ENCODE measurements around the gene CGA. TPM values are rescaled to one million over a fixed set of nuclear protein-coding genes. Genes with fewer than 3 reads are reported as not detected.

Gene CGA
- total RNA-seq, 2 donors from 2014 or later = not detected

DNA sequence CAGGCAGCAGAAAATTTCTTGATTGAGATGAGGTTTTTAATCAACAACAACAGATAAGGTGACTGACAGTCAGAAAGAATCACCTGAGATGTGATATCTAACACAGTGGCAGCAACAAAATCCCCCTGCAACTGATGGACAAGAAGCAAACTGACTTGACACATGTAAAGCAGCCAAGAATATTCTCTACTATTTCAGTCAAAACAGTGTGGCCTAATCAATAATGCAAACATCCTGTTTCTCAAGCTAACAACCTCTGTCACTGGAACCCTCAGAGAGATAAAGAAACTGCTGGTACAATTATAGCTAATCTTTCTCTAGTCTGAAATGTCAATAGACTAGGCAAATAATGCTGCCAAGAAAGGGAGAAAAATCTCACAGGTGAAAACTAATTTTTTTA, 4.6 kb upstream of the CGA start:
- Mint-ChIP-seq H3K9me3 (no peaks in the 10 kb centered on the region), H3K36me3 (no peaks in the 10 kb centered on the region), H3K27ac (no peak overlapping the region)
- ATAC-seq = no peak
- no peak for DNase-seq (ENCODE audit: low spot score in 2 of 2)

DNA sequence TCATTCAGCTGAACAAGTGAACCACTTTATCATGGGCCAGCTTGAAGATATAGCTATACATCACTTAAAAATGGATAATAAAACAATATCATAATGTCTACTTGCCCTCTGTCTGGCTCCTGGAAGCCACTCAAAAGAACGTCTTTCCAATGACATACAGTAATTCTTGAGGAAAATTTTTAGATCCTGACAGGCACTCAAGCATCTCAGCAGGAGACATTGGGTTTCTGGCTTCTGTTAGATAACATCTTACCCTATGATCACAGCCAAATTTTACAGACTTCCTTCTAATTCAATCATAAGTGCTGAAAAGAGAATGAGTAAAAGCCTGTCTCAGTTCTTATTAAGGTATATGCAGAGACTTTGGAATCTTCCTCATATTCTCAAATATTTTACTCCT, 330 bp downstream of the CGA start:
- H3K27ac Mint-ChIP-seq = no peak overlapping the region
- H3K9me3 Mint-ChIP-seq = no peaks in the 10 kb centered on the region
- no peak for ATAC-seq
- no peaks in the 10 kb centered on the region for H3K36me3 Mint-ChIP-seq
- no peak for DNase-seq (ENCODE audit: low spot score in 2 of 2)

DNA sequence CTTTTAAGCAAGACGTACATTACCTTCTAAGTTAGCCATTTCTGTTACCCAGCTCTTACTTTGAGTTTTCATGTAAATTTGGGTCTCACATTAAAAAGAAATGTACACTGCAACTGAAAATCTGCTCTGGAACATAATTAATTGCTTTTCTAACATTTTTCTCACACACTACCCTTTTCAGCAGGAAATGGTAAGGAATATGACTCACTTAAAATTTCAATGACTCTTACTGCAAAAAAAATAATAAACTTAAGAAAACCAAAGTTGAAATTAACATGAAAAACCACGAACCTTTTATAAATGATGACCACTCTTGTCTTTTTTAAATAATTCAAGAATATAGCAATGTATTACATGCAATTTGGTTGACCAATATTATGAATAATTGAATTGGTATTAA, 1.3 kb downstream of the CGA start:
- Mint-ChIP-seq H3K9me3 (no peaks in the 10 kb centered on the region), H3K27ac (no peak overlapping the region), H3K36me3 (no peaks in the 10 kb centered on the region)
- no peak for DNase-seq (ENCODE audit: low spot score in 2 of 2)
- ATAC-seq = no peak

DNA sequence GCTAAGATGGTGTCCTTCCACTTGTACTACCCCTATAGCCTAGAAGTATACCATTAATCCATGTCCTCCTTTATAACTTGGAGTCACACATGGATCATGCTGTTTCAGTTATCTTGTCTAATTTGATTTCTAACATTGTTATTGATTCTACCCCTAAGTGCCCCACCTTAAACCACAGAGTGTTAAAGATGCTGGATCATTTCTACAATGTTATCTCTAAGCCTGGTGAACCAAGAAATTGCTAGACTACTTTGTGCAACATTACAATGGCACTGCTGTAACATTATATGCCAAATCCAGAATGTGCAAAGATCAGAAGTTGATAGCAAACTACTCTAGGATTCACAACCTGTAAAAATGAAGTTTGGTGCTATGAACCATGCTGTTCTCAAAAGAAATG, 1.7 kb downstream of the CGA start:
- H3K27ac Mint-ChIP-seq = no peak overlapping the region
- no peak for DNase-seq (ENCODE audit: low spot score in 2 of 2)
- ATAC-seq = no peak

DNA sequence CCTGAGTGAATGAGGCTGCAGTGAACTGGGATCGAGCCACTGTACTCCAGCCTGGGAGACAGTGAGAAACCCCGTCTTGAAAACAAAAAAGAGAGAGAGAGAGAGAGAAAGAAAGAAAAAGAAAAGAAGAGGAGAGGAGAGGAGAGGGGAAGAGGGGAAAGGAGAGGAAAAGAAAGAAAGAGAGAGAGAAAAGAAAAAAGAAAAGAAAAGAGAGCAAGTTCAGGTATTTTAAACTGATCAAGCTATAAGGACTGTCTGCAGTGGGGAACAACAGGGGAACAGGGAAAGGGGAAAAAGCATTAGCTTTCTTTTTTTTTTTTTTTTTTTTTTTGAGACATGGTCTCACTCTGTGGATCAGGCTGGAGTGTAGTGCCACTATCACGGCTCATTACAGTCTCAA, 2.5 kb downstream of the CGA start:
- Mint-ChIP-seq H3K9me3 (no peaks in the 10 kb centered on the region), H3K36me3 (no peaks in the 10 kb centered on the region), H3K27ac (no peak overlapping the region)
- no peak for DNase-seq (ENCODE audit: low spot score in 2 of 2)
- ATAC-seq = no peak

More for the DNA sequence above, 1.7 kb downstream of the CGA start:
- H3K9me3 Mint-ChIP-seq = no peaks in the 10 kb centered on the region
- no peaks in the 10 kb centered on the region for H3K36me3 Mint-ChIP-seq

DNA sequence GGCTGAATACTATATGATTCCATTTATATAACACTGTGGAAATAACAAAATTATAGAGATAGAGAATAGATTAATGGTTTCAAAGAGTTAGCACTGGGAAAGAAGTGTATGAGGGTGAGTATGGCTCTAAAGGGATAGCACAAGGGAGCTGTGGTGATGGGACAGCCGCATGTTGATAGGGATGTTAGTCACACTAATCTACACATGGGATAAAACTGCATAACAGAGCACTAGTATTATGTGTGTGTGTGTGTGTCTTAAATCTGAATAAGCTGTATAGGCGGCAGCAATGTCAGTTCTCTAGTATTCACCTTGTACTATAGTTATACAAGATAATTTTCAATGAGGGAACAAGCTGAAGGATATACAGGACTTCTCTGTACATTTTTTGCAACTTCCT, 5.8 kb downstream of the CGA start:
- H3K27ac Mint-ChIP-seq = no peak overlapping the region
- no peaks in the 10 kb centered on the region for H3K9me3 Mint-ChIP-seq

DNA sequence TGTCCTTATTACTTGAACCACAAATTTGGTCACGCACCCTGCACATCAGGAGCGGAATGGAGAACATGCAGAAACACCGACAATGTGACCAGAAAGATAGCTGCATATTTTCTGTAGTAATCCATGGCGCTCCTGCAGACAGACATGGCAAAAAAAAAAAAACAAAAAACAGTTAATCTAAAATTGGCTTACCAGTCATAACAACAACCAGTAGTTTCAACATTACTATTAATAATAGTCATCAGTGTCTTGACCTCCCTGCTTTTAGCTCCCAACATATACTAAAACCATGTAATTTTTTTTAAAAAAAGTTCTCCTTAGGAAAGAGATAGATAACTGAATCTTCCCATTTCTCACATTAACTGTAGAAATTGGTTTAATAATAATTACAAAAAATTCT, 6.8 kb downstream of the CGA start:
- Mint-ChIP-seq H3K36me3 (no peaks in the 10 kb centered on the region), H3K9me3 (no peaks in the 10 kb centered on the region), H3K27ac (no peak overlapping the region)
- DNase-seq (ENCODE audit: low spot score in 2 of 2) (no peak), ATAC-seq (no peak)

More for the DNA sequence above, 5.8 kb downstream of the CGA start:
- ATAC-seq (no peak), DNase-seq (ENCODE audit: low spot score in 2 of 2) (no peak)
- no peaks in the 10 kb centered on the region for H3K36me3 Mint-ChIP-seq

DNA sequence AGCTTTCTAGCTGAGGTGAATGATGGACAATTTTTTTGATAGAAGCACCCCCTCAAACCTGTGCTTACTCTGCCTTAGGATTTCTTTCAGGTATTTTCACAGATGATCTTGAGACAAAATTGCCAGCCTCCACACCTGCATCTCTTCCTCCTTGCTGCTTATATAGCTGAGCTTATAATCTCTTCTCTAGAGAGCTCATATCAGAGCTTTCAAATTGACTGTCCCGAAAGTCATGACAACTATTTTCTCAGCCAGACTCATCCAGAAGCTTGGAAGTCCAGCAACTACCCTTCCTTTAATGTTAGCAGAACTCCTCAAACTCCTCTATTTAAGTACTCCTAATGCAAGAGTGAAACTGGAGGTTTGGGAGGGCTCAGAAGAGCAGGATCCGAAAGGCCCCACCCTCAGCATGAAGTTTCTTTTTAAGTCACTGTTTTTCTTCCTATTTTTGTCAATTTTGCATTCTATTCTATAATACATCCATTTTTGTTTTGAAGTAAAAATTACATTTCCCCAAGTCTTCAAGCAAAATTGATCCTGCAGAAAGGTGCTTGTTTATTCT, 12.7 kb downstream of the CGA start:
- Mint-ChIP-seq H3K36me3 (no peaks in the 10 kb centered on the region), H3K9me3 (no peaks in the 10 kb centered on the region), H3K27ac (no peak overlapping the region)
- ATAC-seq = no peak
- no peak for DNase-seq (ENCODE audit: low spot score in 2 of 2)

DNA sequence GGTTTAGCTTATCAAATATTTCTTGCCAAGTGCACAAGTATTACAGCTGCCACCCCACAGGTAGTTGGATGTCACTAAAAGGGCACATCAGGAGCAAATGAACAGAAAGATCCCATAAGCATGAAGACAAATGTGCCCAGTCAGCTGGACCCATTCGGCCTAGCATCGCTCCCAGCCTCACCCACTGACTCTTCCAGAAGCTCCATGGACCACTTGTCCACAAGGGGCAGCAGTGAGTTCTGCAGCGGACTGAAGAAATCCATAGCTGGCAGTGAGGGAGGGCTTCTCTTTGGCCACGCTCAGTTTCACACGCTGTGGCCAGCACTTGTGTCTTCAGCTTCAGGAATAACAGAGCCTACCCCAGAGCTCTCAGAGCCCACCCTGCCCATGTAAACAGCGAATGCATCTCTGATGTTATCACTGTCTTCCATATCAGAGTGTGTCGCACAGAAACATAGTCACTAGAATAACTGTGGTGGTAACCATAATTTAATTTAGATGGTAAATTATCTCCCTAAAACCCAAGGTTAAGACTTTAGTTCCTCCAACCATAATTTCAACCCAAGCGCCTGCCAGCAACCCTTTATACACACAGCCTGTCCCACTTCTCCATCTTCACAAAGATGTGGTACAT, 15.8 kb downstream of the CGA start:
- ATAC-seq = peak; percentile 73 to 79
- no peak overlapping the region for H3K27ac Mint-ChIP-seq

DNA sequence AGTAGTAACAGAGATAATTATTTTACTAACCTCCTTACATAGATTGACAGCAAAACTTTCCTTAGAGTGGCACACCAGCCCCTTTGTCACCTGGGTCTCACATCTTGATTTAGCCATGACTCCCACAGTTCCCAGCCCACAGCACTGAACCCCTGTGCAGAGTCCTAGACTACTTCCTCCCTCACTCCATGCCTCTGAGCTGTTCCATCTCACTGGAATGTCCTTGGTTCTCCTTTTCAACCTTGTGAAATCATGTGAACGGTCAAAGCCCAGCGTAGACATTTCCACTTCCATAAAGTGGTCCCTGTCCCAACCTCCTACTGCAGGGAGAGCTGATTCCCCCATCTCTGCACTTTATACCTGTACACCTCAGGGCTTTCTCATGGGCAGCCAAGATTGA, 19.7 kb downstream of the CGA start:
- Mint-ChIP-seq H3K36me3 (no peaks in the 10 kb centered on the region), H3K9me3 (no peaks in the 10 kb centered on the region), H3K27ac (no peak overlapping the region)
- ATAC-seq (no peak), DNase-seq (ENCODE audit: low spot score in 2 of 2) (no peak)

More for the DNA sequence above, 15.8 kb downstream of the CGA start:
- DNase-seq (ENCODE audit: low spot score in 2 of 2) = peak in 1 of 2 donors; percentile 74
- no peaks in the 10 kb centered on the region for H3K36me3 Mint-ChIP-seq
- H3K9me3 Mint-ChIP-seq = no peaks in the 10 kb centered on the region

DNA sequence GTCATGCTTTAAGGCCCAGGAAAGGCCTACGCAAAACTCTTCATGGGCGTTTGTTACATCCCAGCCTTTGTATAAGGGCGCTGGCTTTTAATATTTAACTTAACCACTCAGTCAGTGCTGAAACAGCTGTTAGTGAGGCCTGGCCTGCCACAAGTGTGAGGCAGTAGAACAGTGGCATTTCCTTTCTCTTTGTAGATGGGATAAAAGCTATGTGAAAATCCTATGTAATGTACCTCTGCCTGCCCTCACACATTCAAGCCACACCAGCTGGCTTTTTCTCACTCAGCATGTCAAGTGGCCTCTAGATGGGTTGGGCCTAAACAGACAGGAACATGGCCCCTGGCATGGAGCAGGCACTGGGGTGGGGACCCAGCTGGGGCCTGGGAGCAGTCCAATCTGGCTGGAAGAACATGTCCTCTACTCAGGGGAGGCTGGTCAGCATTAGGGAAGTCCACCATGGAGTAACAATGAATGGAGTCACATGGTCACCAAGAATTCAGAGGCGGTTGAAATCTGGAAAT, 20.7 kb downstream of the CGA start:
- Mint-ChIP-seq H3K27ac (no peak overlapping the region), H3K36me3 (no peaks in the 10 kb centered on the region), H3K9me3 (no peaks in the 10 kb centered on the region)
- DNase-seq (ENCODE audit: low spot score in 2 of 2) (no peak), ATAC-seq (no peak)

DNA sequence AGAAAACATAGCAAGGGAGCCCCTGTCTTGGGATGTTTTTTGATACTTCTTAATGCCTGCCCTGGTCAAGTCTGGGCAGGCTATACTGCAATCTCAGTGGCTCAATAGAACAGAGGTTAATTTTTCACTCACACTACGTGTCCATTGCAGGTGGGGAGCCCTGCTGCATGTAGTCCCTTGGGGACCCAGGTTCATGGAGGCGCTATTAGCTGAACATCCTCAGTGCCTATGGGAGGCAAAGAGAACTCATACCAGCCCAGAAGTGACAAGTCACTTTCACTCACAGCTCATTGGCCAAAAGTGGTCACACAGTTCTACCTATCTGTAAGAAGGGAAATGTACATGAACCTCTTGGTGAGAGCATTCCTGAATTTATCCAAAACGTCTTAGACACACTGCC, 23.2 kb downstream of the CGA start:
- Mint-ChIP-seq H3K36me3 (no peaks in the 10 kb centered on the region), H3K9me3 (no peaks in the 10 kb centered on the region), H3K27ac (no peak overlapping the region)
- no peak for ATAC-seq
- DNase-seq (ENCODE audit: low spot score in 2 of 2) = no peak

DNA sequence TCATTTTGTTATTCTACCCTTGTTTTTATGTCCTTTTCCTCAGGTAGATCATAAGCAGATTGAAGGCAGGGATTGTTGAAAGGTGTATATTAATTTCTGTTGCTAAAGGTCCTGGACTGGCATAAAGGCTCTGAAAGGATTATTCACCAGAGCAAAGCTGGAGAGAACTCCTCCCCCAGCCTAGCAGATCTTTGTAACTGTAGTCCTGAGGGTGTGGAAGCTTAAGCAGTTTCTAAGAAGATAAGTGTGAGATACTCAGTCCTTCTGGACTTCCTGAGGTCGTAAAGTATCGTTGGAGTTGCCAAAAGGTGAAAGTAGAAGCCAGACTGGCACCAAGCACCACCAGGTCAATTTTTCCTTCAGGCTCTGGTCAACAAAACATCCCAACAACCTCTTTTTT, 24.2 kb downstream of the CGA start:
- H3K27ac Mint-ChIP-seq = no peak overlapping the region
- ATAC-seq = no peak
- H3K36me3 Mint-ChIP-seq = no peaks in the 10 kb centered on the region
- no peak for DNase-seq (ENCODE audit: low spot score in 2 of 2)
- no peaks in the 10 kb centered on the region for H3K9me3 Mint-ChIP-seq

DNA sequence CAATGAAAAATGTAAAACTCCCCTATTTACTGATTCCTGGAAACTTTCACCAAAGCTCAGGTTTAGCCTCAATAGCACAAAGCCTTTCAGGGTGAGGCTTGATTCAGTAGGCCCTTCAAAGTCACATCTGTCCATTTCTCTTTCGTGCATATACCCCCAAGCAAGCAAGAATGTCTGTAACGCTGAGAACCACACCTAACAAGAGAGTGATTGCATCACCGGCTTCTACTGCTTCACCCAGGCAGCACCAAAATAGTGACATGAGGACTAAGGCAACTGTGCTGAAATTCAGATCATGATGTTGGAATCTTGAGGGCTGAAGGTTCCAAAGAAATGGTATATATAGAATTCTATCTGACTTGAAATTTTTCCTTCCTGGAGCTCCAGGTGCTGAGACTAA, 26.1 kb downstream of the CGA start:
- Mint-ChIP-seq H3K27ac (no peak overlapping the region), H3K36me3 (no peaks in the 10 kb centered on the region), H3K9me3 (no peaks in the 10 kb centered on the region)
- ATAC-seq (no peak), DNase-seq (ENCODE audit: low spot score in 2 of 2) (no peak)

DNA sequence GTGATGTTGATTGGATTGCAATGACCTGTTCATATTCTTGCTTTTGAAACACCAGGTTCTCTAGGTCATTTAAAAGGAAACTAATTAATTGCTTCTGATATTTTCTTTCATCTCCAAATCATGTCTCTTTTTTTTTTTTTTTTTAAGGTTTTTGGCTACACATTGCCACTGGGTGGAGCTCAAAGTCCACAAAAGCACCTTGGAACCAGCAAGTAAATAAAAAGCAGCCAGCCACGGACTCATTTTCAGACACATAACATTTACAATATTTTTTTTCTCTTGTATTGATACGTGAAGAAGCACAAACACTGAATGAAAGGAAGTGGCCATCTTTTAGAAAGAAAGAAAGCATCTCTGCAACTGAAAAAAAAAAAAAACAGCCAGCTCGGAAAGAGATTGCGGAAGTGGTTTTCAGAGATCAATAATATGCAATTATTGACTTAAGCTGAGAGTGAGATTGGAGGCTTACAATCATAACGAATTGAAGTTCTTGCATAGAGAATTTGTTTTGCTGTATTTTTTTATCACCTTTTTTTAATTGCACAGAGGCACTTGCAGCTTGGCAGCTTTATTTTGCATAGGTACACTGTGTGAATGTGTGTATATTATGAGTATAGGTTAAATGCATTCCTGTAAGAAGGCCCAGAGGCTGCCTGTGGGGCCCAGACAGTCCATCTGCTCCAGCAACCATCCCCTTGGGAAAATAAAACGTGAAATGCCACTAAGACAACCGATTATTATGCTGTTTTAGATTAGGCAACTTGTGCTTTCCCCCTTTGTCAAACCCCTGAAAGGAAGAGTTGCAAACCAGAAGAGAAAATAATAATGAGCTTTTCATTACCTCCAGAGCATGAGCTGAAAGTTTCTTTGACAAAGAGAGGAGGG, 28.2 kb downstream of the CGA start:
- H3K27ac Mint-ChIP-seq = no peak overlapping the region
- no peaks in the 10 kb centered on the region for H3K9me3 Mint-ChIP-seq
- no peak for ATAC-seq
- DNase-seq (ENCODE audit: low spot score in 2 of 2) = peak in 1 of 2 donors; percentile 33
- H3K36me3 Mint-ChIP-seq = no peaks in the 10 kb centered on the region

DNA sequence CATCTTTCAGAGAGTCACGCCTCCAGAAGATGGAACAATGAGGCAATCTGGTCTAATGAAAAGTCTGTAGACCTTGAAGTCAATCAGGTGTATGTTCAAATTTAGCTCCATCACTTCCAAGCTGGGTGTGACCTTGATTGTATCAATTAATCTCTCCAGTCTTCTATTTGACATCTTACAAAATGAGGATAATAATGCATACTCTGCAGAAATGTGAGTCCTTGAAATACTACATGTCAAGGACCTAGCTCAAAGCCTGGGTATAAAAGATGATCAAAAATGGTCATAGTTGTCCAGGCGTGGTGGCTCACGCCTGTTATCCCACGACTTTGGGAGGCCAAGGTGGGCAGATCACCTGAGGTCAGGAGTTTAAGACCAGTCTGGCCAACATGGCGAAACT, 29.8 kb downstream of the CGA start:
- Mint-ChIP-seq H3K36me3 (no peaks in the 10 kb centered on the region), H3K9me3 (no peaks in the 10 kb centered on the region), H3K27ac (no peak overlapping the region)
- ATAC-seq (no peak), DNase-seq (ENCODE audit: low spot score in 2 of 2) (no peak)

DNA sequence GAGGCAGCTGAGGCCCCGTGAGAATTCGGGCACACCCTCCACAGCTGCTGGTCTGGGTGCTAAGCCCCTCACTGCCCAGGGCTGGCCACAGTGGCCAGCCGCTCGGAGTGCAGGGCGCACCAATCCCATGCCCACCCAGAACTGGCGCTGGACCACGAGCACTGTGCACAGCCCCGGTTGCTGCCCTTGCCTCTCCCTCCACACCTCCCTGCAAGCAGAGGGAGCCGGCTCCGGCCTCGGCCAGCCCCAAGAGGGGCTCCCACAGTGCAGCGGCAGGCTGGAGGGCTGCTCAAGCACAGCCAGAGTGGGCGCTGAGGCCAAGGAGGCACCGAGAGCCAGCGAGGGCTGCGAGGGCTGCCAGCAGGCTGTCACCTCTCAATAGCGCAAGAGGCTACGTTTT, 35.0 kb downstream of the CGA start:
- DNase-seq (ENCODE audit: low spot score in 2 of 2) (no peak), ATAC-seq (no peak)
- no peak overlapping the region for H3K27ac Mint-ChIP-seq
- no peaks in the 10 kb centered on the region for H3K36me3 Mint-ChIP-seq
- no peaks in the 10 kb centered on the region for H3K9me3 Mint-ChIP-seq
